Endothelial cell of umbilical vein (primary cell): ENCODE results near the gene LYRM7. TPM values are rescaled to one million over a fixed set of nuclear protein-coding genes. Genes with fewer than 3 reads are reported as not detected.

Experiments used
- BruUV-seq: library from RNA; stranded (reverse); fragments of 400-500 nt; replicated peaks from 2 replicates; lab custom pipeline; 2021; lab: Mats Ljungman, UMichigan
- CTCF ChIA-PET: fragments of 300-600, 350-600 bp; sonication (Branson Sonifier 250); formaldehyde crosslinking; loops from one replicate; lab custom pipeline; 2021; ENCODE audit warnings: antibody characterized with exemption, inconsistent platforms; lab: Charles Lee
- POLR2A ChIA-PET: fragments of 300-600, 350-600 bp; sonication (Branson Sonifier 250); formaldehyde crosslinking; loops from one replicate; lab custom pipeline; 2021; ENCODE audit warnings: antibody characterized with exemption, inconsistent platforms; lab: Charles Lee
- DNase-seq: peaks from one replicate; pipeline ENCODE4 v3.0.0-alpha.2; 2011; ENCODE audit warnings: low read depth, low spot score
- FAIRE-seq: peaks from 2 replicates; lab custom pipeline; 2011; peaks lifted over from hg19 to GRCh38; lab: Jason Lieb, UNC
- H2AFZ ChIP-seq: 2 replicates; pipeline ENCODE4 v1.6.0; 2012; ENCODE audit warnings: low read depth, low read length, control low read depth, inconsistent platforms
- H3K27ac ChIP-seq: 2 replicates; pipeline ENCODE4 v1.5.1; 2011; ENCODE audit warnings: low read depth, mild to moderate bottlenecking, control low read depth, low read length, moderate library complexity; ENCODE audit not compliant: insufficient read depth
- H3K27me3 ChIP-seq, 2 experiments: 2 replicates each; pipeline versions ENCODE4 v1.6.0 to v1.6.1; 2011; ENCODE audit warnings: low read length in 2 of 2, mixed read lengths in 1 of 2; ENCODE audit not compliant: control insufficient read depth in 2 of 2, insufficient read depth in 2 of 2
- H3K36me3 ChIP-seq, 2 experiments: 2 replicates in 1 of 2; 3 replicates in 1 of 2; pipeline ENCODE4 v1.5.1; 2011; ENCODE audit warnings: low read length in 2 of 2, mild to moderate bottlenecking in 1 of 2, moderate library complexity in 1 of 2; ENCODE audit not compliant: control insufficient read depth in 2 of 2, insufficient read depth in 2 of 2; ENCODE audit errors: extremely low read depth in 1 of 2
- H3K4me1 ChIP-seq: 3 replicates; pipeline ENCODE4 v1.5.1; 2011; ENCODE audit warnings: mild to moderate bottlenecking, low read length; ENCODE audit not compliant: control insufficient read depth, insufficient read depth; ENCODE audit errors: extremely low read depth
- H3K4me2 ChIP-seq: 2 replicates; pipeline ENCODE4 v1.6.1; 2011; ENCODE audit warnings: low read length, control low read depth, mixed read lengths; ENCODE audit not compliant: insufficient read depth
- H3K4me3 ChIP-seq, 3 experiments: fragments of 200-600 bp in 1 of 3; sonication (generic), shearing (Covaris generic) in 1 of 3; replicated peaks in 1 of 3; 2 replicates each; pipeline ENCODE4 v1.5.1; 2011 to 2016; ENCODE audit warnings: control low read depth in 3 of 3, low read length in 3 of 3, mild to moderate bottlenecking in 2 of 3, inconsistent platforms in 1 of 3, low read depth in 1 of 3, moderate library complexity in 1 of 3; ENCODE audit not compliant: insufficient read depth in 1 of 3
- H3K79me2 ChIP-seq: 2 replicates; pipeline ENCODE4 v1.6.0; 2012; ENCODE audit warnings: low read length, inconsistent platforms; ENCODE audit not compliant: control insufficient read depth, insufficient read depth
- H3K9ac ChIP-seq: replicated peaks from 2 replicates; pipeline ENCODE3; 2011; ENCODE audit warnings: low read length, control low read depth; ENCODE audit not compliant: insufficient read depth; ENCODE audit errors: extremely low read depth
- H3K9me1 ChIP-seq: replicated peaks from 3 replicates; pipeline ENCODE4 v1.6.0; 2011; ENCODE audit warnings: mild to moderate bottlenecking, low read length; ENCODE audit not compliant: control insufficient read depth, insufficient read depth; ENCODE audit errors: extremely low read depth
- H3K9me3 ChIP-seq: replicated peaks from 2 replicates; pipeline ENCODE4 v1.5.1; 2012; ENCODE audit warnings: low read length, inconsistent platforms; ENCODE audit not compliant: control insufficient read depth, insufficient read depth
- H4K20me1 ChIP-seq: replicated peaks from 2 replicates; pipeline ENCODE3; 2011; ENCODE audit warnings: mild to moderate bottlenecking, low read length; ENCODE audit not compliant: control insufficient read depth, insufficient read depth; ENCODE audit errors: extremely low read depth
- CTCF ChIP-seq, 2 donors: IDR thresholded peaks; 1 replicate in 1 of 2; 2 replicates in 1 of 2; pipeline ENCODE4 v1.5.1; 2011; ENCODE audit warnings: low read length in 2 of 2, mild to moderate bottlenecking in 2 of 2, moderate library complexity in 2 of 2, control low read depth in 1 of 2, inconsistent platforms in 1 of 2, low read depth in 1 of 2; ENCODE audit not compliant: insufficient read depth in 1 of 2; ENCODE audit errors: extremely low read depth in 1 of 2
- EZH2 ChIP-seq: IDR thresholded peaks from 2 replicates; pipeline ENCODE4 v1.6.1; 2012; ENCODE audit warnings: borderline replicate concordance, low read depth, mild to moderate bottlenecking, moderate library complexity, low read length, inconsistent platforms; ENCODE audit not compliant: severe bottlenecking
- FOS ChIP-seq: IDR thresholded peaks from 2 replicates; pipeline ENCODE4 v1.6.1; 2011; ENCODE audit warnings: mild to moderate bottlenecking, low read length, moderate library complexity, borderline replicate concordance; ENCODE audit not compliant: insufficient read depth
- GATA2 ChIP-seq: IDR thresholded peaks from 2 replicates; pipeline ENCODE4 v1.7.0; 2011; ENCODE audit warnings: low read depth, mild to moderate bottlenecking, moderate library complexity, mixed read lengths, low read length; ENCODE audit not compliant: insufficient read length, insufficient read depth
- JUN ChIP-seq: IDR thresholded peaks from 2 replicates; pipeline ENCODE4 v1.6.1; 2011; ENCODE audit warnings: borderline replicate concordance, low read depth; ENCODE audit not compliant: insufficient read length, insufficient read depth
- MYC ChIP-seq: IDR thresholded peaks from one replicate; pipeline ENCODE4 v1.6.1; 2011; ENCODE audit warnings: mild to moderate bottlenecking, low read depth, low read length
- POLR2A ChIP-seq: IDR thresholded peaks from 2 replicates; pipeline ENCODE4 v1.6.1; 2012; ENCODE audit warnings: low read depth, mild to moderate bottlenecking, control low read depth, low read length
- POLR2AphosphoS5 ChIP-seq: IDR thresholded peaks from 2 replicates; pipeline ENCODE4 v1.6.1; 2012; ENCODE audit warnings: low read depth, mild to moderate bottlenecking, control low read depth, low read length, moderate library complexity; ENCODE audit not compliant: insufficient read depth
- dilution Hi-C: fragments of 300-500 bp; cut with MboI; formaldehyde crosslinking; loops from one replicate; pipeline ENCODE4 v1.15.0; 2019; ENCODE audit warnings: low sequenced_read_pairs; ENCODE audit not compliant: extremely low pct_ligation_motif_present
- intact Hi-C: fragments of 100-400 bp; cut with micrococcal nuclease; formaldehyde crosslinking; loops from one replicate; pipeline ENCODE4 v1.10.0; 2022
- polyA plus RNA-seq, 4 experiments: library from polyadenylated mRNA; depleted of rRNA in 3 of 4; stranded (reverse) in 3 of 4; unstranded in 1 of 4; fragments of >200 nt; gene quantifications; 2 replicates each; pipeline versions ENCODE4 v1.2.1 to v1.2.3, GENCODE V29; 2011 to 2012; ENCODE audit warnings: missing spikeins in 1 of 4
- total RNA-seq: library from RNA; stranded (reverse); gene quantifications from 2 replicates; pipeline ENCODE4 v1.2.3, GENCODE V29; 2021
- TF ChIP-seq, protein P1 (sequence below): IDR thresholded peaks from 2 replicates; pipeline ENCODE4 v1.6.1; 2011; ENCODE audit not compliant: insufficient read depth, insufficient read length

LYRM7 gene
- total and polyA plus RNA-seq, 2 donors (not counting 3 experiments of a cell fraction or from before 2014, with no cell fraction given), result 0.88 to 7.5 TPM

GRCh38 chr5:131206772-131207171, 36.0 kb downstream of the LYRM7 start:
- Histone ChIP-seq H3K27ac (no peak overlapping the region), H3K4me1 (no peaks in the 10 kb centered on the region), H3K9me1 (peaks cover 2% of the 10 kb centered on the region), H3K9me3 (no peaks in the 10 kb centered on the region), H2AFZ (no peak overlapping the region), H4K20me1 (no peaks in the 10 kb centered on the region), H3K4me3 (no peak overlapping the region), H3K79me2 (no peaks in the 10 kb centered on the region), H3K9ac (no peak overlapping the region), H3K4me2 (no peak overlapping the region), H3K36me3 (no peaks in the 10 kb centered on the region), H3K27me3 (no peaks in the 10 kb centered on the region)
- POLR2A ChIA-PET, result no interaction called here
- TF ChIP-seq EZH2, result no peak
- no peak for TF ChIP-seq GATA2
- no peak for TF ChIP-seq MYC
- TF ChIP-seq, protein P1, sequence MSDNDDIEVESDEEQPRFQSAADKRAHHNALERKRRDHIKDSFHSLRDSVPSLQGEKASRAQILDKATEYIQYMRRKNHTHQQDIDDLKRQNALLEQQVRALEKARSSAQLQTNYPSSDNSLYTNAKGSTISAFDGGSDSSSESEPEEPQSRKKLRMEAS, result no peak
- TF ChIP-seq CTCF (IDR thresholded peaks at IDR 0.05; ENCODE audit: extremely low read depth in 1 of 2, insufficient read depth in 1 of 2, low read depth in 1 of 2, low read length in 2 of 2), result no peak
- no peak for TF ChIP-seq FOS
- TF ChIP-seq POLR2A, result no peak
- no peak for TF ChIP-seq JUN
- TF ChIP-seq POLR2AphosphoS5, result no peak
- CTCF ChIA-PET, result interaction anchor here (1.0 to 1.9 kb wide), 2 partner anchors 12 to 64 kb away, joined by 3 to 4 read pairs; no protein-coding TSS in a partner anchor
- BruUV-seq, result no TSS peak
- DNase-seq (no peak), FAIRE-seq (no peak)
- intact Hi-C loops, result no loop called here
- dilution Hi-C loops, result no loop called here
